Naive thymus-derived CD4-positive, alpha-beta T cell (primary cell): ENCODE measurements around the gene TRAF7. TPM values are rescaled to one million over a fixed set of nuclear protein-coding genes. Genes with fewer than 3 reads are reported as not detected.

Experiments
- ATAC-seq: fragments of 150-1000 bp; cut with Tn5 transposase; 2 replicates; pipeline ENCODE4 v1.10.0; 2021; ENCODE audit warnings: mild to moderate bottlenecking, moderate library complexity
- CTCF ChIA-PET: fragments of 350-600 bp; sonication (Branson Sonifier 250); formaldehyde crosslinking; loops from one replicate; lab custom pipeline; 2021; ENCODE audit warnings: antibody characterized with exemption; lab: Charles Lee
- POLR2A ChIA-PET: fragments of 350-600 bp; sonication (Branson Sonifier 250); formaldehyde crosslinking; loops from one replicate; lab custom pipeline; 2021; ENCODE audit warnings: antibody characterized with exemption, inconsistent platforms; lab: Charles Lee
- DNase-seq, 9 donors: peaks; one replicate each; pipeline versions ENCODE4 v3.0.0 to v3.0.0-alpha.2; 2020 to 2022; ENCODE audit warnings: mixed read lengths in 1 of 9
- H3K27ac ChIP-seq: one replicate; pipeline ENCODE4 v1.7.0; 2013; ENCODE audit warnings: mild to moderate bottlenecking, low read depth, low read length, moderate library complexity
- H3K27me3 ChIP-seq, 2 donors: one replicate each; pipeline ENCODE4 v1.7.0; 2013; ENCODE audit warnings: low read length in 2 of 2, mild to moderate bottlenecking in 2 of 2, moderate library complexity in 2 of 2; ENCODE audit not compliant: control insufficient read depth in 2 of 2, insufficient read depth in 2 of 2
- H3K36me3 ChIP-seq, 3 experiments: 1 replicate in 2 of 3; 2 replicates in 1 of 3; pipeline ENCODE4 v1.7.0; 2013; ENCODE audit warnings: low read length in 3 of 3, mild to moderate bottlenecking in 3 of 3, moderate library complexity in 1 of 3; ENCODE audit not compliant: insufficient read depth in 3 of 3, control insufficient read depth in 2 of 3
- H3K4me1 ChIP-seq, 2 donors: one replicate each; pipeline ENCODE4 v1.7.0; 2013; ENCODE audit warnings: low read length in 2 of 2, mild to moderate bottlenecking in 2 of 2, moderate library complexity in 1 of 2; ENCODE audit not compliant: control insufficient read depth in 2 of 2, insufficient read depth in 2 of 2
- H3K4me3 ChIP-seq: 2 replicates; pipeline ENCODE4 v1.7.0; 2013; ENCODE audit warnings: mild to moderate bottlenecking, low read length
- H3K9me3 ChIP-seq, 3 experiments: 1 replicate in 2 of 3; 2 replicates in 1 of 3; pipeline ENCODE4 v1.7.0; 2013; ENCODE audit warnings: low read length in 3 of 3; ENCODE audit not compliant: control insufficient read depth in 2 of 3
- H3K27ac Mint-ChIP-seq, 9 donors: one replicate each; pipeline ENCODE4 v1.8.0; 2020 to 2022; ENCODE audit warnings: mixed read lengths in 9 of 9, mild to moderate bottlenecking in 8 of 9, moderate library complexity in 5 of 9, inconsistent platforms in 2 of 9
- H3K27me3 Mint-ChIP-seq, 5 donors: one replicate each; pipeline ENCODE4 v1.8.0; 2021 to 2022; ENCODE audit warnings: mixed read lengths in 5 of 5, mild to moderate bottlenecking in 1 of 5
- H3K36me3 Mint-ChIP-seq, 5 donors: one replicate each; pipeline ENCODE4 v1.8.0; 2020 to 2022; ENCODE audit warnings: mixed read lengths in 5 of 5, mild to moderate bottlenecking in 3 of 5, inconsistent platforms in 1 of 5
- H3K4me1 Mint-ChIP-seq, 7 donors: one replicate each; pipeline ENCODE4 v1.8.0; 2020 to 2022; ENCODE audit warnings: mixed read lengths in 7 of 7, mild to moderate bottlenecking in 3 of 7, inconsistent platforms in 1 of 7
- H3K4me3 Mint-ChIP-seq, 10 donors: one replicate each; pipeline ENCODE4 v1.8.0; 2020 to 2022; ENCODE audit warnings: mild to moderate bottlenecking in 10 of 10, mixed read lengths in 10 of 10, moderate library complexity in 6 of 10, inconsistent platforms in 2 of 10
- H3K9me3 Mint-ChIP-seq, 11 donors: one replicate each; pipeline ENCODE4 v1.8.0; 2020 to 2022; ENCODE audit warnings: mixed read lengths in 11 of 11, mild to moderate bottlenecking in 4 of 11, inconsistent platforms in 1 of 11, moderate library complexity in 1 of 11
- intact Hi-C, 2 donors: fragments of 100-400 bp; cut with micrococcal nuclease; formaldehyde crosslinking; loops; one replicate each; pipeline ENCODE4 v1.15.1; 2023
- polyA plus RNA-seq, 2 donors: library from polyadenylated mRNA; unstranded; fragments of 300-500 nt; fragmentation: Illumina TruSeq; gene quantifications; one replicate each; pipeline ENCODE4 v1.2.3, GENCODE V29; 2021
- total RNA-seq, 6 experiments: library from RNA in 5 of 6; stranded (reverse) in 5 of 6; gene quantifications; 1 replicate in 5 of 6; 2 replicates in 1 of 6; pipeline ENCODE4 v1.2.3 and lab custom pipeline; 2021 to 2026

The TRAF7 gene
- total and polyA plus RNA-seq, 7 experiments from 2014 or later, result 4.8 to 58.3 (median 34.8) TPM

DNA sequence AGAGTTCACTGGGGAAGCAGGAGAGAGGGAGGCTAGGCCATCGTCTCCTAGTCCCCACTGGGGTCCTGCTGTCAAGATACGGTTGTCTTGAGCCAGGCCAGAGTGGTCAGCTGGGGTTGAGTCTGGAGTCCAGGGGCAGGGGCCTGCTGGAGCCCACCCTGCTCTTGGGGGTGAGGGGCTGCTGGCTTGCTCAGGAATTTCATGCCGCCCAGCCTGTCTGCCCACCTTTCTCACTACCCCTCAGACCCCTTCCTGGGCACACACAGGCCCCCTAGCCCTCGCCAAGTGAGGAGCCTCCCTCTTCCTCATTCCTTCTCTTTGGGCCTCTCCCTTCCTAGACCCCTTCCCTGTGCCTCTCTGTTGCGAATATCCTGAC, 1.3 kb downstream of the TRAF7 start:
- ATAC-seq, result no peak
- H3K27me3 Mint-ChIP-seq, result no peaks in the 10 kb centered on the region
- H3K9me3 ChIP-seq, result no peaks in the 10 kb centered on the region
- intact Hi-C loops, result loop anchor here (5.0 to 10.0 kb wide), 10 partner anchors 50 to 850 kb away; partner anchors contain the start of genes NUBP2 (in 2 of the 2), SPSB3 (in 2 of the 2), CCNF (in 1 of the 2) and E4F1 (in 1 of the 2)
- H3K4me1 Mint-ChIP-seq, result peaks cover 20 to 53% (median 40%) of the 10 kb centered on the region in 7 donors
- no peak for DNase-seq
- no peaks in the 10 kb centered on the region for H3K9me3 Mint-ChIP-seq
- peak overlapping the region in 7 of 9 donors; percentile 47 to 95 (median 81) for H3K27ac Mint-ChIP-seq
- peaks cover 0 to 3% (median 0%) of the 10 kb centered on the region in 3 experiments for H3K36me3 ChIP-seq
- ChIA-PET POLR2A (interaction anchor here (0.8 to 4.3 kb wide), 2 partner anchors 185 to 192 kb away, joined by 3 to 44 read pairs; partner anchors contain the start of genes RNF151, RPS2 and TBL3), CTCF (interaction anchor here (1.2 kb wide), 1 partner anchor 16 kb away, joined by 3 read pairs; no protein-coding TSS in a partner anchor)
- H3K27me3 ChIP-seq, result no peaks in the 10 kb centered on the region
- H3K4me3 Mint-ChIP-seq, result peak overlapping the region; percentile 85 to 99 (median 94)
- H3K4me3 ChIP-seq, result no peak overlapping the region
- H3K4me1 ChIP-seq, result peaks cover 21 to 44% of the 10 kb centered on the region in 2 donors
- H3K36me3 Mint-ChIP-seq, result peaks cover 0 to 17% (median 0%) of the 10 kb centered on the region in 5 donors
- no peak overlapping the region for H3K27ac ChIP-seq

- ChIA-PET POLR2A (no interaction called here), CTCF (interaction anchor here (1.2 kb wide), 1 partner anchor 17 kb away, joined by 3 read pairs; no protein-coding TSS in a partner anchor)
- Histone ChIP-seq H3K9me3 (no peaks in the 10 kb centered on the region), H3K27me3 (no peaks in the 10 kb centered on the region), H3K4me3 (no peak overlapping the region), H3K4me1 (peaks cover 16 to 39% of the 10 kb centered on the region in 2 donors), H3K27ac (no peak overlapping the region), H3K36me3 (no peaks in the 10 kb centered on the region)
- intact Hi-C loops, result loop anchor here (5.0 to 10.0 kb wide), 10 partner anchors 50 to 850 kb away; partner anchors contain the start of genes NUBP2 (in 2 of the 2), SPSB3 (in 2 of the 2), CCNF (in 1 of the 2) and E4F1 (in 1 of the 2)
- H3K4me1 Mint-ChIP-seq, result peaks cover 20 to 53% (median 39%) of the 10 kb centered on the region in 7 donors
- no peak for DNase-seq
- peak overlapping the region in 5 of 9 donors; percentile 10 to 86 (median 47) for H3K27ac Mint-ChIP-seq
- H3K36me3 Mint-ChIP-seq, result peaks cover 0 to 20% (median 0%) of the 10 kb centered on the region in 5 donors
- H3K27me3 Mint-ChIP-seq, result no peaks in the 10 kb centered on the region
- peak overlapping the region in 9 of 10 donors; percentile 68 to 99 (median 93) for H3K4me3 Mint-ChIP-seq
- no peaks in the 10 kb centered on the region for H3K9me3 Mint-ChIP-seq
- ATAC-seq, result no peak
Observed at GRCh38 chr16:2157480-2158261, 2.1 kb downstream of the TRAF7 start.

GRCh38 chr16:2158262-2158638, 2.7 kb downstream of the TRAF7 start:
- DNase-seq, result no peak
- peak overlapping the region in 1 of 10 donors; percentile 99 for H3K4me3 Mint-ChIP-seq
- peaks cover 0 to 21% (median 0%) of the 10 kb centered on the region in 5 donors for H3K36me3 Mint-ChIP-seq
- no peak overlapping the region for H3K27ac Mint-ChIP-seq
- Histone ChIP-seq H3K4me1 (peaks cover 10 to 33% of the 10 kb centered on the region in 2 donors), H3K4me3 (no peak overlapping the region), H3K9me3 (no peaks in the 10 kb centered on the region), H3K27ac (no peak overlapping the region), H3K27me3 (no peaks in the 10 kb centered on the region), H3K36me3 (no peaks in the 10 kb centered on the region)
- no peaks in the 10 kb centered on the region for H3K9me3 Mint-ChIP-seq
- ATAC-seq, result no peak
- ChIA-PET CTCF (interaction anchor here (1.2 kb wide), 1 partner anchor 18 kb away, joined by 3 read pairs; no protein-coding TSS in a partner anchor), POLR2A (no interaction called here)
- no peaks in the 10 kb centered on the region for H3K27me3 Mint-ChIP-seq
- H3K4me1 Mint-ChIP-seq, result peaks cover 20 to 47% (median 36%) of the 10 kb centered on the region in 7 donors
- intact Hi-C loops, result loop anchor here (5.0 to 10.0 kb wide), 10 partner anchors 49 to 851 kb away; partner anchors contain the start of genes NUBP2 (in 2 of the 2), SPSB3 (in 2 of the 2), CCNF (in 1 of the 2) and E4F1 (in 1 of the 2)

GRCh38 chr16:2159175-2159838, 3.7 kb downstream of the TRAF7 start:
- Histone ChIP-seq H3K27ac (no peak overlapping the region), H3K9me3 (no peaks in the 10 kb centered on the region), H3K4me3 (no peak overlapping the region), H3K27me3 (no peaks in the 10 kb centered on the region), H3K4me1 (peaks cover under 1 to 22% of the 10 kb centered on the region in 2 donors), H3K36me3 (no peaks in the 10 kb centered on the region)
- ATAC-seq (no peak), DNase-seq (no peak)
- ChIA-PET POLR2A (no interaction called here), CTCF (no interaction called here)
- Mint-ChIP-seq H3K4me3 (no peak overlapping the region), H3K9me3 (no peaks in the 10 kb centered on the region), H3K36me3 (peaks cover 0 to 12% (median 0%) of the 10 kb centered on the region in 5 donors), H3K4me1 (peaks cover 20 to 37% (median 27%) of the 10 kb centered on the region in 7 donors), H3K27ac (peak overlapping the region in 2 of 9 donors; percentile 19), H3K27me3 (no peaks in the 10 kb centered on the region)
- intact Hi-C loops, result loop anchor here (5.0 to 10.0 kb wide), 10 partner anchors 48 to 852 kb away; partner anchors contain the start of genes NUBP2 (in 2 of the 2), SPSB3 (in 2 of the 2), CCNF (in 1 of the 2) and E4F1 (in 1 of the 2)

DNA sequence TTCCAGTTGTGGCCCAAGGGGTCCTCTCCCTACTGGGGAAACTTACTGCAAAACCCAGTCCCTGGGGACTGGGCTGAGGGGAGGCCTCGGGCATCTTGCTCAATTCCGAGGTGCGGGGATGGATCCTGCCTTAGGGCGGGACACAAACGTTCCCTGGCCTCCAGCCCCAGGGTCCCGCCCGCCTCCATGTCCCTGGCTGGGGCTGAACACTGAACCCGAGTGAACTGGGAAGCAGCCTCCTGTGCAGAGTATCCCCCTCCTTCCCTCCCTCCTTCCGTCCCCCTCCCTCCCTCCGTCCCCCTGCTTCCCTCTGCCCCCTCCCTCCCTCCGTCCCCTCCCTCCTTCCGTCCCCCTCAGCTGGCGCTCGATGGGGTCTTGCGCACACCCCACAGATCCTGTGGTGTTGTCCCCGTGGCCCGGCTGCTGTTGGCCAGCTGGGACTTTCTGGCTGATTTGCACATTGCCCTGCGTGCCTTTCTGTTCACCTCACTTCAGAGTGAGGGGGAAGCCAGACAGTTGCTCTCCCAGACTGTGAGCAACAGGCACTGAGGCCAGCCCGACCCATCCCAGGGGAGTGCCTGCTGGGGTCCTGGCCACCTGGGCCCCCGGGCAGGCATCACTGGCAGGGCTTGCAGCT, 5.5 kb downstream of the TRAF7 start:
- ATAC-seq, result no peak

More for the DNA sequence above, 5.5 kb downstream of the TRAF7 start:
- Histone ChIP-seq H3K36me3 (peaks cover 0 to 5% (median 3%) of the 10 kb centered on the region in 3 experiments), H3K9me3 (no peaks in the 10 kb centered on the region), H3K27ac (no peak overlapping the region), H3K4me1 (peaks cover 0 to 14% of the 10 kb centered on the region in 2 donors), H3K27me3 (no peaks in the 10 kb centered on the region), H3K4me3 (no peak overlapping the region)
- DNase-seq, result no peak
- no peak overlapping the region for H3K27ac Mint-ChIP-seq
- no peaks in the 10 kb centered on the region for H3K27me3 Mint-ChIP-seq
- no peaks in the 10 kb centered on the region for H3K9me3 Mint-ChIP-seq
- H3K4me1 Mint-ChIP-seq, result peaks cover 14 to 25% (median 20%) of the 10 kb centered on the region in 7 donors
- no peak overlapping the region for H3K4me3 Mint-ChIP-seq
- ChIA-PET POLR2A (interaction anchor here (1.3 kb wide), 1 partner anchor 9 kb away, joined by 3 read pairs; no protein-coding TSS in a partner anchor), CTCF (no interaction called here)
- H3K36me3 Mint-ChIP-seq, result peaks cover 0 to 10% (median 0%) of the 10 kb centered on the region in 5 donors
- intact Hi-C loops, result no loop called here
